GM21447 (cell line): ENCODE results near the gene IGFLR1.
A peak's percentile ranks its signal among the peaks of the same experiment; 100 is the strongest.

Experiments used
- ATAC-seq: cut with Tn5 transposase; IDR thresholded peaks from one replicate; pipeline ENCODE4 v1.9.1; 2021; ENCODE audit not compliant: unreplicated experiment

The IGFLR1 gene

GRCh38 chr19:35756377-35757230 is 14.4 kb upstream of the IGFLR1 start, which contains the start of gene HSPB6:
Gene HSPB6, minus strand, starts transcription at chr19:35757029. Its CDS starts 21 bp downstream, at chr19:35757008.
- no peak for ATAC-seq

GRCh38 chr19:35755550-35756376 is 13.5 kb upstream of the IGFLR1 start:
- ATAC-seq: no peak

GRCh38 chr19:35755131-35755549 is 12.9 kb upstream of the IGFLR1 start:
- ATAC-seq: no peak

DNA sequence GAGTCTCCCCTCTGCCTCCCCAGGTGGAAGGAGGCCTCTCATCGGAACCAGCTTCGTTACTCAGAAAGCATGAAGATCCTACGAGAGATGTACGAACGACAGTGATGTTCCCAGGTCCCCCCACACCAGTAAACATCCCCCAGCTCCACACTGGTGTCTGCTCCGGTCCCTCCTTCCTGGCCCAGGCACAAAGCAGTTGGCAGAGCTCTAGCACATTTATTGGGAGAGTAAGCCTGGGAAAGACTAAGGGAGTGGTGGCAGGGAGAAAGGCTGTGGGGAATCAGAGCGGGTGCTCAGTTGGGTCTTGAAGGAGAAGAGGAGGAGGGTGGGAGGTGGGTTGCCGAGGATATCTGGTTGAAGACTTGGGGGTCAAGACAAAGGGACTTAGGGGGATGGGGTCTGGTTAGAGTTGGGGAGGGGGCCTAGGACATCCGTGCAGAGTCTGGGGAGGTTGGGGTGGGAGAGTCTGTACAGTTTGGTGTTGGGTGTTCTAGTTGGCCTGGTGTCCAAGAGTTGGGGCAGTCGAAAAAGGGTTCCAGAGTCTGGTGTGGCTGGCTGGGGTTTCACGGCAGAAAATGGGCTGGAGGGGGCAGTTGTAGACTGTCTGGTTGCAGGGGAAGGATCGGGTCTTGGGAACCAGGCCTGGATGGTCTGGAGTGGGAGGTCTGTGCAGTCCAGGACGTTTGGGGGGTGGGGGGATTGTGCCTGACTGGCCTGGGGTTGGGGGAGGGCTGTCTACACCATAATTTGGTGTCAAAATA is 12.3 kb upstream of the IGFLR1 start:
- no peak for ATAC-seq

GRCh38 chr19:35753634-35754369 is 11.6 kb upstream of the IGFLR1 start:
- ATAC-seq: no peak

GRCh38 chr19:35752746-35753350 is 10.6 kb upstream of the IGFLR1 start:
- ATAC-seq: no peak

DNA sequence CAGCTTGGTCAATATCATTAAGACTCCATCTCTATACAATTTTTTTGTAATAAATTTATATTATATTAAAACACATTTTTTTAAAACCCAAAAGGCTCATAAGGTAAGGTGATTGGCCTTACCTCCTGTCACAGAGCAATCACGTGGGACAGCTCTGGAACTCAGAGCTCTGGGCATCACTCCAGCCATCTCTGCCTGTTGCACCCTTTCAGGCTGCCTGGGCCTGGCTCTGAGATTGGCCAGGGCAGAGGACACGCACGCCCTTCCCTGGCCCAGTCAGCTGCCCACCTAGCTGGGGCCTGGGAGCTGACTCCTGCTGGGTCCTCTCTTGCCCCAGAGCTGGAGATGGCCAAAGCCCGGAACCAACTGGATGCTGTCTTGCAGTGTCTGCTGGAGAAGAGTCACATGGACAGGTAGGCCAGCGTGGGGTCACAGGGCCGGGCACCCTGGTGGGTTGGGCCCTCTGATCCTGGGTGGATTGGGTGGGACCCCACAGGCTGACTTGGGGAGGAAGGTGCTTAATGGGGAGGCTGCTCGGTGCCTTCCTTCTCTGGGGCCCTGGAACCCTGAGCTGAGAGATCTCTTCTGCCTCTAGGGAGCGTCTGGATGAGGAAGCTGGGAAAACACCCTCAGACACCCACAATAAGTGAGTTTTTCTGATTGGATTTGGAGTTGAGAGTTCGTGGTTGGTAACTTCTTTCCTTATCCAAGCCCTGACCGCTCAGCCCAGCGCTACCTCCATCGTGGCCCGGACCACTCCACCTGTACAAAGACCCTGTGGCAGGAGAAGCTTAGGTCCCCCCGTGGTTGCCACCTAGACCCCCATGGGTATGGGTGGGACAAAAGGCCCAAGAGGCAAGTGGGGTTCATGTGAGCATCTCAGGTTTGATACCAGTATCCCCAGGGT is 9.8 kb upstream of the IGFLR1 start:
- no peak for ATAC-seq

DNA sequence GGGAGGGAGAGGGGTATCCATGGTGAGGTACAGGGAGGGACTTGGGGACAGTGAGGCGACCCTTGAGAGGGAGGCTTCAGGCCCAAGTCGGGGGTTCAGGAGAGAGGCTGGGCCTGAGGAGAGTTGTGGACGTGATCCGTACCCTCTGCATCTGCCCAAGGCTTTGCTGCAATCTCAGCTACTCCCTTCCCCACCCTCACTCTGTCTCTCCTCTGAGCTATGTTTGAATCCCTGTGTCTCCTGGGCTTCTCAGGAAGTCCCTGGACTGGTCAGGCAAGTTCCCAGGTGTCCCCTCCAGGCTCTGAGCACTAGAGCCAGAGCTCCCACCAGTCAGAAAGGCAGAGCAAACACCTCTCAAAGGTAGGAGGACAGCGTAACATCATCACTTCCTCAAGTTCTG is 7.9 kb upstream of the IGFLR1 start:
- no peak for ATAC-seq

DNA sequence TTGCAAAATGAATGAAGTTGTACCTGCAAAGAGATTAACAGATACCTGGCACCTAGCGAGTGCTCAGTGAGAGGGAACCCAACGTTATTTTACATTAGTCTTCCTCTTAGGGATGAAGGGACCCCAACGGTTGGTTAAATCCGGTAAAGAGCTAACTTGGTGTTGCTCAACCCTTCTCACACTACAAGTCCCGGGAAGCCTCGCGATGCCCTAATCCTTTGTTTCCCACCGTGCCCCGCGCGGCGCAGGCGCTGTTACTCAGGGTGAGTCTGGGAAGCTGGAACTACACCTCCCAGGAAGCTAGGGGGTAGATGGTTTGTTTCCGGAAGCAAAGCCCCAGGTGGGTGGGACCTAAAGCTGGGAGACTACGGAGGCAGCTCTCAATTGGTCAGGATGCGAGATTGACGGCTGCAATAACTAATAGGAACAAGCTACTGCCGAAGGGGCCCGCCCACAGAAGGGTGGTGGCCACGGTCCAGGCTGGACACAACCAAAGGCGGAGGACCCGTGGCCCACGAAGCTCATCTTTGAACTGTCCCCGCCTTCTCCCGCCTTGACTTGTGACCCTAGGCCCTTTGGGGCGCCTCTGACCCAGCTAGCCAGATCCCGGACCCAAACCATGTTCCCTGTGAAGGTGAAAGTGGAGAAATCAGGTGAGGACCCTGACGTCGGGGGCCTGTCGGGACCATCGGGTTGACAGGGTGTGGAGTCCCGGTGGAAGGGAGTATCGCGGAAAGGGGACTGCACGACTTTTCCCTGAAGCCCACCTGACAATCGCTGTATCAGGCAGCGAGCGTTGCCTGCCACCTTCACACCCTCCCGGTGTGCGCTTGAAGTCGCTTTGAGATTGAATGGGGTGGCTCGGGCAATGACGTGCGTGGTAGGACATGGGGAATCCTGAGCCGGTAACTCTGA is 6.1 kb upstream of the IGFLR1 start, which contains the start of gene LIN37:
Gene LIN37 (plus strand): TSS at position 471 of the 915 bp plus-strand sequence. CDS start 149 bp downstream, at position 620.
- ATAC-seq: peak; percentile 72

GRCh38 chr19:35746531-35746930 is 4.3 kb upstream of the IGFLR1 start:
- ATAC-seq: no peak

DNA sequence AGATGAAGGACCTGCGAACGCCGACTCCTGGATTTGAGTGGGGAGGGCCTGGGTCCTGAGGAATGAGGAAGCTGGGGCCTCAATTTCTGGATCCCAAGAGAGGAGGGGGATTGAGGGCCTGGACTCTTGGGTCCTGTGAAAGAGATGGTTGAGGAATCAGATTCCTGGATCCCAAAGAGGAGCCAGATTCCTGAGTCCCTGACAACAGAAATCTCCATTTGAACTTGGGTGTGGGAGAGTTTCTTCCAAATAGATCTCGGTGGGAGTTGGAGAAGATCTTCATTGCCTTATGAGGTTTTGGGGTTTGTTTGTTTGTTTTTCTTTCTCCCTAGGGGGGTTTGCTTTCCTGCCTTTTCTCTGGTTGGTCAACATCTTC is 3.8 kb upstream of the IGFLR1 start:
- ATAC-seq: no peak

DNA sequence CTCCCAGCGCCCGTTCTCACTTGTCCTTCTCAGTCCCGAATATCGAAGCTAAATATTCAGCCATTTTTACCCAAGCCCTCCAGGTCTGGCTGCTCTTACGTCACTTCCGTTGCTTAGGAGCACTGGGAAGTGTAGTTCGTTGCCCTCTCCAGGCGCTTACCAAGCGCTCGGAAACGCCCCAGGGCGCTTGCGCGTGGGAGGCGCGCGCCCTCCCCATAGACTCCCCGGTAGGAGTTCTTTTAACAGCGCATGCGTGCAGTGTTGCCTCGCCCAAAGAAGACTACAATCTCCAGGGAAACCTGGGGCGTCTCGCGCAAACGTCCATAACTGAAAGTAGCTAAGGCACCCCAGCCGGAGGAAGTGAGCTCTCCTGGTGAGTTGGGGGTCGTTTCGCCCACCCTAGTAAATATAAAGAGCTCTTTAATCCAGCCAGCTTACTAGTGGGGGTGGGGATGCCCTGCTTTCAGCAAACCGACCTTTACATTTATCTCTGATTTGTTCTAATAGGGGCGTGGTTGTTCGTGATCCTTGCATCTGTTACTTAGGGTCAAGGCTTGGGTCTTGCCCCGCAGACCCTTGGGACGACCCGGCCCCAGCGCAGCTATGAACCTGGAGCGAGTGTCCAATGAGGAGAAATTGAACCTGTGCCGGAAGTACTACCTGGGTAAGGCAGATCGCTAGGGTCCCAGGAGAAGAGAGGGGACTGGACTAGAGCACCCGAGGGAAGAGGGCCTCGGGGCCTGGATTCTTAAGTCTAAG is 3.3 kb upstream of the IGFLR1 start, which contains the start of the genes PSENEN and U2AF1L4:
Gene PSENEN (plus strand): TSS at position 324 of the 759 bp plus-strand sequence. CDS start 280 bp downstream, at position 604.
Gene U2AF1L4 (minus strand): TSS at position 91 of the 759 bp plus-strand sequence. CDS start 27 bp downstream, at position 64.
- peak; percentile 33 for ATAC-seq

GRCh38 chr19:35744430-35745327 is 2.4 kb upstream of the IGFLR1 start:
- peak; percentile 40 for ATAC-seq

GRCh38 chr19:35743640-35744429 is 1.6 kb upstream of the IGFLR1 start:
- ATAC-seq: no peak

- ATAC-seq: no peak
Observed at GRCh38 chr19:35741203-35741515, 1.1 kb downstream of the IGFLR1 start.
